Stromal cell of bone marrow (primary cell): Measurements from ENCODE around the gene WNK2.
"Not testable (repeated sequence)": the region's sequence is repeated elsewhere in the genome, so short reads cannot be mapped to it uniquely, and the experiment has no call there.

Experiments used
- DNase-seq: peaks from one replicate; pipeline ENCODE4 v3.0.0-alpha.2; 2012; ENCODE audit warnings: low read depth

WNK2 gene

DNA sequence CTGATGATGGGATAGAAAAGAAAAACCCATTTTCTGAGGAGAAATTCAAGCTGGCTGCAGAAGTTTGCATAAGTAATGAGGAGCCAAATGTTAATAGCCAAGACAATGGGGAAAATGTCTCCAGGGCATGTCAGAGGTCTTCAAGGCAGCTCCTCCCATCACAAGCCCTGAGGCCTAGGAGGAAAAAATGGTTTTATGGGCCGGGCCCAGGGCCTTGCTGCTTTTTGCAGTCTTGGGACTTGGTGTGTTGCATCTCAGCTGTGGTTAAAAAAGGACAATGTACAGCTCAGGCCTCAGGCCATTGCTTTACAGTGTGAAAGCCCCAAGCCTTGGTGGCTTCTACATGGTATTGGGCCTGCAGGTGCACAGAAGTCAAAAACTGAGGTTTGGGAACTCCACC lies 154.3 kb downstream of the WNK2 start:
- DNase-seq, result not testable (repeated sequence)

DNA sequence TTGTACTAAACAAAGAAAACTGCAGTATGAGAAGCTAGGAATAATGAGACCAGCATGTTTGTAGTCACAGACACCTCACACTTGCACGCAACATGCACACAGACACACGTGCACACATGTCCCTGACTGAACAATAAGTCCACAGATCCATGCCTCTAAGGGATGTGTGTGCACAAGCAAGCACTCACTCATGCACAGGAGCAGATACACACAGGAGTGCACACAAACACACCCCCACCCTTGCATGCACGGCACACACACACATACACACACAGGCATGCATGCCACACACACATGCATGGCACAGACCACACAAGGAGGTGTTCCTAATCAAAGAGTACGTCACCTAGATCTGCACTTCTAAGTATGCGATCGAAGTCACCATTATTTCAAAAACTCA lies 156.2 kb downstream of the WNK2 start:
- DNase-seq, result no peak

DNA sequence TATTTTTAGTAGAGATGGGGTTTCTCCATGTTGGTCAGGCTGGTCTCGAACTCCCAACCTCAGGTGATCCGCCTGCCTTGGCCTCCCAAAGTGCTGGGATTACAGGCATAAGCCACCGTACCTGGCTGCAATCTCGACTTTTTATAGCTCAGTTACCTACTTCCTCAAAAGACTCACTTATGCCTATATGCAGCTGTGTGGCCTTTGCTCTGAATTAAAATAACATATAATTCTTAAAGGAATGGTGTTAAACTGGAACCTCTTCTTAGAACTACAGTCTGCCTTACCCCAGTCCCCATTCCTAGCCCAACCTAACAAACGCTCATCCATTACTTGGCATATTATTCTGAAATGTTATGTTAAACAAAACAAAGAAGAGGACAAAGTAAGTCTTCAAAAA lies 157.9 kb downstream of the WNK2 start:
- DNase-seq, result not testable (repeated sequence)

DNA sequence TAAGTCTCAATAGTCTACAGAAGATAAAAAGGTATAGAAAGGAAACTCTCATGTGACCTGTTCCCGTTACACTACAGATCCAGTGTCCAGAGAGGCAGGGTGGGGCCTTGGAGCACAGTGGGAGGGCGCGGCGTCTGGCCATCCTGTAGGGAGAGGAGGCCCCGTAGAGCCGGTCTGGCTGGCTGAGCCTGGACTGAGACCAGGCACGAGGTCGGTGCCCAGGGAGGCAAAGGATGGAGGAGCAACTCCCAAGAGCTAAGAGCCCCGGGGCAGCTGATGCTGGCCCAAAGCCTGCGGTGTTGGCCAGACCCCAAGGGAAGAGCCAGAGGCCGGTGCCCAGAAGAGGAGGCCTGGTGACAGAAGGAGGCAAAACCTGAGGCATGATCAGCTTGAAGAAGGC lies 158.5 kb downstream of the WNK2 start:
- DNase-seq, result not testable (repeated sequence)

DNA sequence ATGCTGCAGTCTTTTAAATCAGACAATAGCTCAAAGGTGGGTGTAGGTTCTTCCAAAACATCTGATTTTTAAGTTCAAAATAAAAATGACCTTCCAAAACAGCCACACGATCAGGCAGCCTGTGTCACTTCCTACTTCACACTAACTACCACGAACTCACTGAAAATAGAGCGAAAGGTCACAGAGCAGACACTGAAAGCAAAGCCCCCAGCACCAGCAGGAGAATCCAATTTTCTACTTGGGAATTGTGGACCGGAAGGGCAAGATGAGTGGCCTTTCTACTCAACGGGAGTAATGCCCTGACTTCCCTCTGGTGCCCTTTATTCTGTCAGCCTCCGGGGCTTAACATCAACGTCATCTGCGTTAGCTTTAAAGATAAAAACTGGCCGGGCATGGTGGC lies 159.7 kb downstream of the WNK2 start:
- DNase-seq, result no peak

DNA sequence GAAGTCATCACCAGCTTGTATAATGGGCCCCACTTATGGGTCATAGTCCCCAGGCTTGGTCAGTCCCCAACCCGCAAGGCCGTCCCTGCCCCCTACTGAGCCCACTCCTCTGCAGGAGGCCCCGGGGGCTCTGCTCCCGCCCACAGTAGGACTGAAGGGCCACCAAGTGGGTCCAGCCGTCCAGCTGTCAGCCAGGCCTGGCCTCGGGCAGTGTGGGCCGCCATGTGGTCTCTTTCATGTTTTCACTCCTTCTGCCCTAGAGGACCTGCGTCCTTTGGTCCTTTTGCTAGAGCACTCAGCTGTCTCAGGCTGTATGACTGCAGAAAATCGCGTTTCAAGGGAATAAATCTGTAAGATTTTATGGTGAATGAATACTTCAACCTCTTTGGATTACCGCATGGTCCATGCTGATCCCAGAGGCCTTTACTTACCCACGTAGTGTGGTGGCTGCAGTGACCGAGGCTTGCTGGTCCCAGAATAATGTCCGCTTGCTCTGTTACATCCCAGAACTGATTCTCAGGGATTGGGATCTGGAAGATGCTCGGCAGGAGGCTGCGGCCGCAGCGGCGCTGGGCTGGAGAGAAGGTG lies 161.8 kb downstream of the WNK2 start:
- no peak for DNase-seq

DNA sequence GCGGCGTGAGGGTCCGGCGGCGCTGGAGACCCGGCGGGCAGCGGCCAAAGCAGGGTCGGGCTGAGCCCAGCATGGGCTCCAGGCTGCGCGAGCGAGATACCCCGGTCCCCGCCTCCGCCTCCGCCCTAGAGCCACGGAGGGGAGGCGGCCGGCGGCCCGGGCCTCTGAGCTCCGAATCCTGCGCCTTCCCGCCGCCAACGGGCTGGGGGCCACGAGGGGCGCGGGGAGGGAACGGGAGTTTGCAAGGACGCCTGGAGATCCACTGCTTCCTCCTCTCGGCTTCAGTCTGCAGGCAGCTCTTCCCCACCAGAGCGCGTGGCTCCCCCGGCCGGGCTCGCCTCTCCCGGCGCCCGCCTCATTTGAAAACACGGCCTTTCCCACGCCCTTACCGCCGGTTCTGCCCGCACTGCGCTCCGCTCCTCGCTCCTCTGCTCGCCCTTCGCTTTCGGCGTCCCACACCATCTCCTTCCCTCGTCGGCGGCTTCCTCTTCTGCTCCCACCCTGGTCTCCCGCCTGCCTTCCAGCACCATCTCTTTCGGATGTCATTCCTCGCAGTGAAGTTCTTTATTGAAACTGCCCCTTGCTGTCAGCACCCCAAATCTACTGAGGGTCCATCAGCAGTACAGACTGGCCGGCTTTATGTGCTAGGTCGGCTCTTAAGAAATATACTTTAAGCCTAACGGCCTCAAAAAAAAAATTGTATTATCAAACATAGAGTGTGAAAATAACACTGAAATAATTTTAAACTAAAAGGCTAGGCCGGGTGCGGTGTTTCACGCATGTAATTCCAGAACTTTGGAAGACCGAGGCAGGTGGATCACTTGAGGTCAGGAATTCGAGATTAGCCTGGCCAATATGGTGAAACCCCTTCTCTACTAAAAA lies 162.5 kb downstream of the WNK2 start:
- no peak for DNase-seq

DNA sequence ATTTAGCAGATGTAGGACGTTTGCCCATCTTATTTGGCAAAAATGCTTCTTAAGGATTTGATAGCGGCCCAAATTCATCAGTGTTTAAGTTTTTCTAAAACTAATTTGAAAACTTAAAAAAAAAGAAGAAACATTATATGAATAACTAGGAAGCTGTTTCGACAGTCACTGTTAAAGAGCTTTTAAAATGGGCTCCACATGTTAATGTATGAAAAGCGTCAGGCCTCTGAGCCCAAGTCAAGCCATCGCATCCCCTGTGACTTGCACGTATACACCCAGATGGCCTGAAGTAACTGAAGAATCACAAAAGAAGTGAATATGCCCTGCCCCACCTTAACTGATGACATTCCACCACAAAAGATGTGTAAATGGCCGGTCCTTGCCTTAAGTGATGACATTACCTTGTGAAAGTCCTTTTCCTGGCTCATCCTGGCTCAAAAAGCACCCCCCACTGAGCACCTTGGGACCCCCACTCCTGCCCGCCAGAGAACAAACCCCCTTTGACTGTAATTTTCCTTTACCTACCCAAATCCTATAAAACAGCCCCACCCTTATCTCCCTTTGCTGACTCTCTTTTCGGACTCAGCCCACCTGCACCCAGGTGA lies 163.5 kb downstream of the WNK2 start:
- not testable (repeated sequence) for DNase-seq

DNA sequence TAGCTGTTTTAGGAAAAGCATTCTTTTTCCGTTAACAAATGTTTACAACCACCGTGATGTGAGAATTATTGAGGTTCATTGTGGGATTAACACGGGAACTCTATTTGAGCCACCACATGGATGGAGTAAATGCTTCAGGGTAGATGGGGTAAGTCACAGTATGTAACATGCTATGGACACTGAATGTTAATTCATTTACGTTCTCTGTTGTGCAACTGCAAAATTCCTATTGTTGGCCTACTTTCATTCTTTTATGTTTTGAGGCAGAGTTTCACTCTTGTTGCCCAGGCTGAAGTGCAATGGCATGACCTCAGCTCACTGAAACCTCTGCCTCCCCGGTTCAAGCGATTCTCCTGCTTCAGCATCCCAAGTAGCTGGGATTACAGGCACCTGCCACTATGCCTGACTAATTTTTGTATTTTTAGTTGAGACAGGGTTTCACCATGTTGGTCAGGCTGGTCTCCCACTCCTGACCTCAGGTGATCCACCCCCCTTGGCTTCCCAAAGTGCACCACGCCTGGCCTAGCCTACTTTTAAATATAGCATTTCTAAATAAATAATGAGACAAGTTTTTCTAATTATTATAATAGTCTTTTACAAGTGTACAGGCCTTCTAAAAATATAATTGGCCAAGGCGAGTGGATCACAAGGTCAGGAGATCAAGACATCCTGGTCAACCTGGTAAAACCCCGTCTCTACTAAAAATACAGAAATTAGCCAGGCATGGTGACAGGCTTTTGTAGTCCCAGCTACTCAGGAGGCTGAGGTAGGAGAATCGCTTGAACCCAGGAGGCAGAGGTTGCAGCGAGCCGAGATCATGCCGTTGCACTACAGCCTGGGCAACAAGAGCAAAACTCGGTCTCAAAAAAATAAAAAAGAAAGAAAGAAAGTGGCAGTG lies 169.7 kb downstream of the WNK2 start:
- not testable (repeated sequence) for DNase-seq

DNA sequence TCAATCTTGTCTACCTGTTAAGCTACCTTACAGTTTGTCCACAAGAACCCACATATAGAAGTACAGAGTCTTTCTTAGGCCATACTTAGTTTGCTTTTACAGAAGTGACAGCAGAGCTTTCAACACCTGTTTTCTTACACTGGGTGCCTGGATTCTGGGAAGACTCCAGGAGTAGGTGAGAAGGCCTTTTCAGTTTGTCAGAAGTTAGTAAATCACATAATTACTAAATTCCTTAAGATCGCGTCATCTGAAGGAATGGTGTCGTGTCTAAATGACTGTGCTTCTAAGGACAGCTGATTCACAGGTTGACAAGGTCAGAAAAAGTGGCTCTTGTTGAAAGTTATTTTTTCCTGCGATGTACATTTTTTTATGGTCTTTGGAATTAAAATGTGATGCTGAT lies 170.5 kb downstream of the WNK2 start:
- no peak for DNase-seq

DNA sequence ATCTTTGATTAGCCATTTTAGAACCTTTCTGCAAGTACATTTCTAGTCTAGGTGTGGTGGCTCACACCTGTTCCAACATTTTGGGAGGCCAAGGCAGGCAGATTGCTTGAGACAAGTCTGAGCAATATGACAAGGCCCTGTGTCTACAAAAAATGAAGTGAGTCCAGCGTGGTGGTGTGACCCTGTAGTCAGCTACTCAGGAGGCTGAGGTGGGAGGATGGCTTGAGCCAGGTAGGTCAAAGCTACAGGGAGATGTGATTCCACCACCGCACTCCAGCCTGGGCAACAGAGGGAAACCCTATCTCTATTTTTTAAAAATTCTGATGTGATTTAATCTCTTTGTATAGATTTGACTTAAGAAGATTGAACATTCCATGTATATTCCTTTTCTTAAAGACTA lies 171.9 kb downstream of the WNK2 start:
- no peak for DNase-seq

DNA sequence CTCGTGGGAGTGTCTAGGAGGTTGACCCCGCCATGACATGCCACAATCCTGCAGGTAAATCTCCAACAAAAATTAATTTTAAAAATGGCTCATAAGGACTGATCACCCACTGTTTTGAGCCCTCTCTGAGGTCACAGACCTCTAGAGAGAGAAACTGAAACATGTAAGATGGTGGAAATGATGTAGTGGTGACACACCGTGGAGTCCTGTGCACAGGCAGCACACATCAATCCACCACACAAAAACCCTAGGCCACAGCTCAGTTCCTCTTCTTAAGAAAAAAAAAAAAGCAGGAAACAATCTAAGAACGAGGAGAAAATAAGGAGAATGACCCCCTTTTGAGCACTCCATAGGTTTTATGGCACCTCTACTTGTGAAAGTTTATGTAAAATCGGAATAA lies 173.7 kb downstream of the WNK2 start:
- no peak for DNase-seq

DNA sequence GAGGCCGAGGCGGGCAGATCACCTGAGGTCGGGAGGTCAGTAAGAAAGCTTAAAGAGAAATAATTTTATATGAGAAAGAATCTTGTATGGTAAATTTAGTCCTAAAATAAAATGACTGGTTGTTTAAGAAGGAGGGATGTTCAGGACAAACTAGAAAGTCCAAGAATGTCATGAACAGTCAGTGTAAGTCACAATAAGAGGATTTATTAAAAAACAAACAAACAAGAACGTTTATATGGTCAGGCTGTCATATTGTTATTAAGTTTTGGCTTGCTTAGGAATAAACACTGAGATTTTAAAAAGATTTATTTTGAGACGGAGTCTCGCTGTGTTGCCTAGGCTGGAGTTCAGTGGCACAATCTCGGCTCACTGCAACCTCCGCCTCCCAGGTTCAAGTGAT lies 176.0 kb downstream of the WNK2 start:
- not testable (repeated sequence) for DNase-seq

DNA sequence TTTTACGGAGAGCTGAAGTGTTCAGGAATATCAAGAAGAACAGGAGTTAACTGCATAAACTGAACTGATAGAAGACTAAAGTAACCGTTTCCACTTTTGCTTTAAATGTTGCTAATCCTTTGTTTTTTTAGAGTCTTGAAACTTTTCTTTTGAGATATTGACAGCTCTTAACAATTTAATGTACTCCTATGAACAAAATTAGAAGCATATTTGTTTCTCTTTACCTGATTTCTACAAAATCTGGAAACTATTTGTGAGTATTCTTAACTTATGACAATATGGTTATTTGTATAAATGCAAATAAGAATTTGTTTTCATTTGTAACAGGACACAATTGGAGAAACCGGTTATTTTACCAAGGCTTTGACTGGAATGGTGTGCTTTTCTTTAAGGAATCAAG lies 178.1 kb downstream of the WNK2 start:
- no peak for DNase-seq

DNA sequence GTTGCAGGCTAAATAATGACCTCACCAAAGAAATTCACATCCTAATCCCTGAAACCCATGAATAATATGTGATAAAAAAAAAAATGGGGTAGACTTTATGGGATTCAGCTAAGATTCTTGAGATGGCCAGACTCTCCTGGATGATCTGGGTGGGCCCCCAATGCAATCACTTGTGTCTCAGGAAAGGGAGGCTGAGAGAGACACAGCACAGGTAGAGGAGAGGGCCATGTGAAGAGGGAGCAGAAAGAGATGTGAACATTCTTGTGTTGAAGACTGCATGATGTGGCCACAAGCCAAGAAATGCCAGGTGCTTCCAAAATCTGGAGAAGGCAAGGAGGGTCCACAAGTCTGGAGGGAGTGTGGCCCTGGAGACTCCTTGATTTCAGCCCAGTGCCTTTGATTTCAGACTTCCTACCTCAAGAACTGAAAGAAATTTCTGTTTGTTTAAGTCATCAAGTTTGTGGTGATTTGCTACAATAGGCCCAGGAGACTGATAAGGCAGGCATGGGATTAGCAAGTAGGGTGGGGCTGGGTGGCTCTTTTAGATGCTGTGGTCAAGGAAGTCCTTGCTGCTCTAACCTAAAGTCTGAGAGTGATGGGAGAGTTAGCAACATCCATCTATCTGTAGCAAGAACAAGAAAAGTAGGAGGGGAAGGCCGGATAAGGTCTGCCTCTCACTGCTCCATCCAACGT lies 180.9 kb downstream of the WNK2 start:
- no peak for DNase-seq

DNA sequence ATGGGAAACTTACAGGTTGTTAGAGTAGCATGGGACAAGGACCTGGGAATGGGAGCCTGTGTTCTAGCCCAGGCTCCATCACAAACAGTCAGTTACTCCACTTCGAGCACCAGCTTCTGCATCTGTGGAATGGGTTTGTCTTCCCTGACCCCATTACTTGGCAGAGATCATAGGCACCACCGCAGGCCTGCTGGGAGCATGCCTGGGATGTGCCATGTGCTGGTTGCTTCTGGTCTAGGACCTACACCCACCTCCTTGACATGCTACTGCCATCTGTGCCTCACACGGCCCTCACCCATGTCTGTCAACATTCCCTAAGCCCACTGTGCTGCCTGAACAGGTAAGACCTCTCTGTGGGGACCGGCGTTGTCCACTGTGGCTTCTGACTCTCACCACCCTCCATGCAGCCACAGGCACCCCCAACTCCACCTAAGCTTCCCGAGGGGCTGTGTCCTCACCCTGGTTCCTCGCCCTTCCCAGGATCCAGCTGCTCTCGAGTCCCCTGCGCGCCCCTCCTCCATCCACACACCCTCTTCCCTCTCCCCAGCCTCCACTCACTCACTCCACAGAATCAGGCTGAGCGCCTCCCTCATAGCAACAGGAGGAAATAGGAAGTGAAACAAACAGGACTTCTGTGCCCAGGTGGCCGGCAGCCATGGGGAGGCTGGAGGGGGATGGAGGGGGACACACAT lies 181.6 kb downstream of the WNK2 start:
- no peak for DNase-seq

DNA sequence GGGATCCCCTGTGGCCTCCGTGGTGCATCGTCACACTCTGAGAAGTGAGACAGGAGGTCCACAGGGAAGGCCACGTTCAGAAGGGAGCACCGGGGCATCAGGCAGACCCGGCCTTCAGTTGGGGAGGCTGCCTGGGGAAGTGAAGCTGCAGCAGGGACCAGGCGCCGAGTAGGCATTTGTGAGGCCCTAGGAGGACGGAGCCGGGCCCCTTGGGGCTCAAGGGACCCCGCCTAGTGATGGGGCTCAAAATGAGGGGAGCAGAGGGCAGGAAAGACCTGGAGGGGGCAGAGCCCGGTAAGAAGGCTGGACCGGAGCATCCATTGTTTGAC lies 182.1 kb downstream of the WNK2 start:
- DNase-seq, result no peak

DNA sequence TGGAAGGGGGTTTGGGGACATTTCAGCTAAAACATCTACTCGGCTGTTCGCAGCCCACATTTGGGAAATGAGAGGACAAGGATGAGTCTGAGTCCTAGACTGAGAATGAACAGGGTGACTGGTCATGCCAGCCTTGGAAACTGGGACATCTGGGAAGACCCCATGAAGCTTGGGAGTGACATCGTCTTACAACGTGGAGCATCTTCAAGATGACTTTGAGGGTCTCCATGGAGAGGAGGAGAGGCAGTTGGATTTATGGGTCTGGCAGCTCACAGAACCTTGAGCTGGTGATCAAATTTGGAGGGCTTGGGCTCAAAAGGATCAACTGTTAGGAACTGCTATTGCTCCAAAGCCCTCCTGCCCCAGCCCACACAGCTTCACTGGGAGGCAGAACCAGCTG lies 182.5 kb downstream of the WNK2 start:
- not testable (repeated sequence) for DNase-seq

DNA sequence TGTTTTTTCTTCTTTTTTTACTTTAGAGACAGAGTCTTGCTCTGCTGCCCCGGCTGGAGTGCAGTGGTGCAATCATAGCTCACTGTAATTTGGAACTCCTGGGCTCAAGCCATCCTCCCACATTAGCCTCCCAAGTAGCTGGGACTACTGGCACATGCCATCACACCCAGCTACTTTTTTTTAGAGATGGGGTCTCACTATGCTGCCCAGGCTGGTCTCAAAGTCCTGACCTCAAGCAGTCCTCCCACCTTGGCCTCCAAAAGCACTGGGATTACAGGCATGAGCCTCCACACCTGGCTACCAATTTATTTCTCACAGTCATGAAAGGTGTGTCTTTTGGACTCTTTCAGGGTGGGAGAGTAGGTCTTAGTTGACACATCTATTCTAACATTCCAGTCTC lies 184.5 kb downstream of the WNK2 start:
- no peak for DNase-seq

DNA sequence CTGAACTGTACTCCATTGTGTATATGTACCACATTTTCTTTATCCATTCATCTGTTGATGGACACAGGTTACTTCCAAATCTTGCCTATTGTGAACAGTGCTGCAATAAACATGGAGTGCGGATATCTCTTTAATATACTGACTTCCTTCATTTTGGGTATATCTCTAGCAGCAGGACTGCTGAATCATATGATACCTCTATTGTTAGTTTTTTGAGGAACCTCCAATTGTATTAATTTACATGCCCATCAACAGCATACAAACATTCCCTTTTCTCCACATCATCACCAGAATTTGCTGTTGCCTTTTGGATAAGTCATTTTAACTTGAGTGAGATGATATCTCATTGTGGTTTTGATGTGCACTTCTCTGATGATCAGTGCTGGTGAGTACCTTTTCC lies 185.7 kb downstream of the WNK2 start:
- no peak for DNase-seq
